WTC11 (cell line): ENCODE data around the gene EHBP1L1.

Source experiments
- ATF3 ChIP-seq: sonication (generic); formaldehyde crosslinking; conservative IDR thresholded peaks from 2 replicates; pipeline ENCODE4 v1.8.1; 2022; ENCODE audit warnings: mild to moderate bottlenecking, missing genetic modification reagents
- CTCF ChIP-seq: fragments of 200-600 bp; IDR thresholded peaks from 2 replicates; pipeline ENCODE4 v1.8.0; 2022; ENCODE audit warnings: antibody characterized with exemption
- MAX ChIP-seq: sonication (generic); formaldehyde crosslinking; IDR thresholded peaks from 2 replicates; pipeline ENCODE4 v1.8.0; 2022; ENCODE audit warnings: mild to moderate bottlenecking, missing genetic modification reagents
- MYBL2 ChIP-seq: sonication (generic); formaldehyde crosslinking; IDR thresholded peaks from 2 replicates; pipeline ENCODE4 v1.8.1; 2023; ENCODE audit warnings: mild to moderate bottlenecking, moderate library complexity, missing genetic modification reagents

GRCh38 chr11:65615229-65615949, 39.5 kb downstream of the EHBP1L1 start, which contains the start of gene PCNX3:
- TF ChIP-seq CTCF (no peak), MAX (CRISPR knock-in tag) (peak; percentile 39; the same call in 1 of the 2 replicates), ATF3 (CRISPR knock-in tag) (no peak), MYBL2 (no peak)
